NCI-H1048 (cell line): ENCODE results near the gene KCTD5.

Source experiments
- DNase-seq: peaks from one replicate; lab custom pipeline; 2025; lab: John Stamatoyannopoulos, UW

The KCTD5 gene

GRCh38 chr16:2752035-2752849 lies 69.9 kb downstream of the KCTD5 start, which contains the start of gene SRRM2:
TSS of gene SRRM2 (plus strand) at chr16:2752638. CDS start at chr16:2756365, 3,727 bp downstream.
- DNase-seq: peak; percentile 40

- DNase-seq: peak; percentile 3
Measured at GRCh38 chr16:2752850-2753732, 70.8 kb downstream of the KCTD5 start.

GRCh38 chr16:2753733-2754020 lies 71.4 kb downstream of the KCTD5 start:
- DNase-seq: no peak

GRCh38 chr16:2755158-2755557 lies 72.8 kb downstream of the KCTD5 start:
- DNase-seq: no peak

GRCh38 chr16:2756288-2757015 lies 74.1 kb downstream of the KCTD5 start:
- DNase-seq: no peak

GRCh38 chr16:2757344-2757743 lies 75.0 kb downstream of the KCTD5 start:
- no peak for DNase-seq
